HG02973 (cell line): Measurements from ENCODE around the gene SMIM43.
"Not testable (repeated sequence)": the region's sequence is repeated elsewhere in the genome, so short reads cannot be mapped to it uniquely, and the experiment has no call there.

Experiments
- ATAC-seq: cut with Tn5 transposase; IDR thresholded peaks from one replicate; pipeline ENCODE4 v1.9.1; 2021; ENCODE audit warnings: moderate library complexity; ENCODE audit not compliant: unreplicated experiment

SMIM43 gene

DNA sequence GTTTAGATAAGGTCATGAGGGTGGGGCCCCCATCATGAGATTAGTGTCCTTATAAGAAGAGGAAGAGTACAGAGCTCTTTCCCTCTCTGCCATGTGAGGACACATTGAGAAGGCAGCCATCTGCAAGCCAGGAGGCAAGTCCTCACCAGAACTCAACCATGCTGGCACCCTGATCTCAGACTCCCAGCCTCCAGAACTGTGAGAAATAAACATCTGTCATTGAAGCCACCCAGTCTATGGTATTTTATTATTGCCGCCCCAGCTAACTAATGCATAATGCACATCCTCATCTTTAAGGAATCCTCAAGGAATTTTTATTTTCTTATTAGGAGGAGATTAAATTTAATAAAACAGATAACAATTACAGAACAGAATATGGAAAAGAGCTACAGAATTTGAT is 19.4 kb upstream of the SMIM43 start:
- no peak for ATAC-seq

DNA sequence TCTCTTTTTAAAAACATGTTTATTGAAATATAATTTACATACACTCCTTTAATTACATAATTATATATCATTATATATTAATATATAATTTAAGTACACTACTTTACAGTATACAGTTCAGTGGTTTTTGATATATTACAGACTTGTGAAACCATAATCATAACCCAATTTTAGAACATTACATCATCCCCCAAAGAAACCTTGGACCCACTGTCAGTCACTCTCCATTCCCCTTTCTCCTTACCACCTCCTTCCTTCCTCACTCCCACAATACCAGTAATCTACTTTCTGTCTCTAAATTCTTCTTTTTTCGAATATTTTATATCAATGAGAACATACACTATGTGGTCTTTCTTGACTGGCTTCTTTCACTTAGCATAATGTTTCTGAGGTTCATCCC is 18.2 kb upstream of the SMIM43 start:
- ATAC-seq, result no peak

- ATAC-seq, result no peak
Observed at GRCh38 chr4:121778991-121779628, 14.1 kb upstream of the SMIM43 start.

DNA sequence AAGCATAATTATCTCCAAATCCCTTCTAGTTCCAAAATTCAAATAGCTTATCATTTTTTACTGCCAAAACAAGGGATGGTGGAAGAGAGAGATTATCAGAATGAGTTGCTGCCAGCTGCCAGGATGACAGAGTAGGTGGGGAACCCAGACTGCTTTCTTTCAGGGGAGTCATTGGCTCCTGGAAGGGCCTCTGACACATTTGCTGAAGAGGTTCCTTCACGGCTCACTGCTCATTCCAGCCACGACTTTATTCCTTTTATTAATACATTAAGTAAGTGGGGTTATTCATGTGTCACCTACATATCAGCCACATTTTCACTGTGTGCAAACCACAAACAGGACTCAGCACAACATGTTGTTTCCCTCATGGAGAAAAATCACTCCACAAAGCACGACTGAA is 12.7 kb upstream of the SMIM43 start:
- ATAC-seq, result peak; percentile 74

DNA sequence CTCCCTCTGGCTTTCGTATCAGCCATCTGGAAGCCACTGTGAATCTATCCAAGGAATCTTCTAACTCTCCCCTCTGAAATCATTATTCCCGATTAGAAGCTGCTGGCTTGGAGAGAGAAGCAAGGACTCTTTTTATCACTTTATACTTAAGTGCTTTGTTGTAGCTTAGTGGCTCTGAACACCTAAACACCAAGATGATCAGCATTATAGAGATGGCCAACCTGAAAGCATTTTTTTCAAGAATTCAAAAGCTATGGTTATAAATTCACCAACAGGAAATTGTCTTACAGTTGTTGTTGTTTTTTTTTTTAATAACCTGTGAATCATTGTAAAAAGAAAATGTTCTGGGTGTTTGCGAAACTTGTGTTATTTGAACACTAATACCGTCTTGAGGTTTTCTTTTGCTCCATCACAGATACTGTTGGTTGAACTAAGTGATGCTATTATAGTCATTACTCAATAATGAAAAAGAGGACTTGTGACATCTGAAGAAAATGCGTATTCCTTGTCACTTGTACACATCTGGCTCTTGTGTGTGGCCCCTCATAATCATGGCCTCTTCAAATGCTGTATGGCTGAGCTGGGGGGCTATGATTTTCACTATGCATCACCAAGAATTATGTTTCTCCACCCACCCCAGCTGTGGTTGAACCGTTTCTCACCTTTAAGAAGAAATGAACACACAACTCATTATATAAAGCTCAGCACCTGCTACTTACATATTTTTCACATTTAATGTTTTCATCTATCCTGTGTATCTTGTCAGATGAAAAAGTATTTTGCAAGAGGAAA is 11.8 kb upstream of the SMIM43 start:
- ATAC-seq, result no peak

DNA sequence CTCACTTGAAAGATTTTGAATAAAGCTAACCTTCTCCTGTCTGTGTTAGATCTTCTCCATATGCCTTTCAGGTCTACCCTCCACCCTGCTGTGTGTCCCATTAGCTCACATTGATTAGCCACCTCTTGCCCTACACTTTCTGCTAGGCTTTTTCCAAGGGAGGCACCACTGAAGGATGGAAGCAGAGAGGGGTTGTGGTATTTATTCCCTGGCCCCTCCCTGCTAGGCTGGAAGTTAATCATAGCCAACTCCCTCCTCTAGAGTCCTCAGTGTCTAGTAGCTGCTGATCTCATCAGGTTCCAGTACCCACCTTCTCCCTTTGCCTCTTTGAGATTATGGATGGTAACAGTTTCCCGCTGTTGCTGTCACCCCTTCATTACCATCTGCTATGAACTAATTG is 8.9 kb upstream of the SMIM43 start:
- no peak for ATAC-seq

DNA sequence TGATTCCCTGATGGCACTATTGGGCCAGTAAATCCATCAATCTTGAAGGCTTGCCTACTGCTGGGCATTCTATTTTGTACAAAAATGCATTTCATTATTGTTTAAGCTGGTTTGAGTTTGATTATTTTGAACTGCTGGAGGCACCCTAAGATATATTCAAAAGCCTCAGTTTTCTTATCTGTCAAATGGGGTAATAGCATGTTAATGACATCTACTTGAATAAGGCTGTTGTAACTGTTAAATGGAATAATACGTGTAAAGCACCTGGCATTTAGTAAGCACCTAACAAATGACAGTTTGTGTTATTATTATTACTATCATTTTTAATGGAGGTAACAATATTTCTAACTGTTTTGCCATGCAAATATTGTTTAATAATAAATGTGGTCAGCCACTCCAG is 6.9 kb upstream of the SMIM43 start:
- no peak for ATAC-seq

DNA sequence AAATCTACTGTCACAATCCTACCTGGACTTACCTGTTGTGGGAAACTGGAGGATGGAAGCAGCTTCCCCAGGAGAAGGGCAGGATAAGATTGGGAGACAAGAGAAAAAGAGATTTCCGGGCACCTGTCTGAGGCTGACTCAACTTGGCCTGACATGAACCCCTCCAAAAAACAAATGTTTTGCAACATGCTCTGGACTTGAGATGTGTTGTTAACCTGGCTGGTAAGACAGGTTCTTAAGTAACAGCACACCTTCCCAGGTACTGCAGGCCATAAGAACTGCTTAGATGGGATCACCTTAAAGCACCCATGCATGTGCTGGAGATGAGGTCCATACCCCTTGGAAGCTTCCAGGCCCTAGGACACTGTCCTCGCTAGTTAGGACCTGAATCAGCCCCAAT is 4.4 kb upstream of the SMIM43 start:
- no peak for ATAC-seq

GRCh38 chr4:121767166-121767565 is 2.2 kb upstream of the SMIM43 start:
- ATAC-seq, result no peak

GRCh38 chr4:121765971-121766538 is 1.1 kb upstream of the SMIM43 start:
- ATAC-seq, result no peak

DNA sequence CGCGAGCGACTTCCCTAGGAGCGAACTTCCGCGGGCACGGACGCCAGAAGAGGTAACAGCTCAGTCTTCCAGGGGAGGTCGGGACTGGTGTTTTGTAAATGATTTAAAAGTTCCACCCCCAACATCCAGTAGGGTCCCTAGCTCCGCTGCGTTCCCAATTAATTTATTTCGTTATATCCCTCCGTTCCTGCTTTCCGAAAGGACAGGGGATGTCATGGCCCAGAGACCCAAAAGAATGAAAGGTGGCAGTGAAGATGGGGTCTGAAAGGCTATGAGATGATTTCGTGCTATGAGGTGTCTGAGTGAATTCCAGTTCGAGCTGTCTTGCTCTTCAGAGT is 373 bp upstream of the SMIM43 start:
- ATAC-seq, result no peak

DNA sequence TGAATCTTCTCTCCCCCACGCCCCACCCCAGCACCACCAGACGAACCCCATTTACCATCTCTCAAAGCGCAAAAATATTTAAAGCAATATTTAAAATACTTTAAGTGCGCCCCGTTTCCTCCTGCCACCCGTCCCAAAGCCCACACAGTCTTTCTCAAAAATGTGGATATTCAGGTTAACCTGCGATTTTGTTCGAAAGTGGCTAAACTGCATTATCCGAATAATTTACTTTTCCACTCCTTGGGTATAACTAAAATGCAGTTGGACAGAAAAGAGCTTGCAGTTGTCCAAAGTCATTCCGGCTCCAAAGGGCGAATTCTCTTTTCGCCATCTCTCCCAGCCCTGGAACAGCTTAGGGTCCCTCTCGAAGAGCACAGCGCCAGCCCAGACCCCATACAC is 662 bp downstream of the SMIM43 start:
- ATAC-seq, result no peak

- no peak for ATAC-seq
Observed at GRCh38 chr4:121760205-121760604, 4.8 kb downstream of the SMIM43 start.

DNA sequence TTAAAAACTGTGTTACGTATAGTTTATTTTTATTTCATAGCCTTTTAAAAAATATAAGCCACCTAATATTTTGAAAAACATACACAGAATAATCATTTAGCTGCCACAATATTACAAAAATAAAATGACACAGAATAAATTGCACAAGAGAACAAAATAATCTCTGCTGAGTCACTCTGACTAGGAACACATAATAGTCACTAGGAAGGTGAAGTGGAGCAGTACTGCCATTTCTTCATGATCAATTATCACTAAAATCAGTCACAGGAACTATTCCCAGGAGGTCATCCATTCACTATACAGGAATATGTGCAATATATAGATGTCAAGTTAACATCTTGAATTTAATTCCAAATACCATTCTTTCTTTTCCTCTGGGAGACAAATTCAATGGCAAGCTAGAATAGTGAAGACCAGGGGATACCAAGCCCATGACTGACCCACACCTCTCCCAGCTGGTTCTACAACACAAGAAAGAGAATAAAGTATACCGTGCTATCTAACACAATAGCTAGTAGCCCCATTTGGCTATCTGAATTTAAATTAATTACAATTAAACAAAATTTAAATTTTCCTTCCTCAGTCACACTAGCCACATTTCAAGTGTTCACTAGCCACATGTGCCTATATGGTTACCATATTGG is 5.9 kb downstream of the SMIM43 start:
- ATAC-seq, result no peak

DNA sequence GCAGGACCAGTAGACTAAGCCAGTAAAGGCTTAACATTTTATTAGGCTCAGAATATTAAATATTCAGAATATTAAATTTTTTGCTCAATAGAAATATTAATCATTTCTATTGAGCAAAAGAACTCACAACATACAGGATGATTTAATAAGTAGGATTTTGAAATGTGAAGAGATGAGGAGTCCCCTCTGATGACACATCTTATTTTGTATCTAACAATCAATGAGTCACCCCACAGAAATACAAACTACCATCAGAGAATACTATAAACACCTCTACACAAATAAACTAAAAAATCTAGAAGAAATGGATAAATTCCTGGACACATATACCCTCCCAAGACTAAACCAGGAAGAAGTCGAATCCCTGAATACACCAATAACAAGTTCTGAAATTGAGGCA is 12.8 kb downstream of the SMIM43 start:
- ATAC-seq, result not testable (repeated sequence)

- ATAC-seq, result no peak
Observed at GRCh38 chr4:121749225-121749624, 15.7 kb downstream of the SMIM43 start.

GRCh38 chr4:121742794-121743193 is 22.2 kb downstream of the SMIM43 start:
- ATAC-seq, result no peak

GRCh38 chr4:121741751-121742150 is 23.2 kb downstream of the SMIM43 start:
- ATAC-seq, result no peak

GRCh38 chr4:121740796-121741409 is 24.1 kb downstream of the SMIM43 start:
- ATAC-seq, result no peak

DNA sequence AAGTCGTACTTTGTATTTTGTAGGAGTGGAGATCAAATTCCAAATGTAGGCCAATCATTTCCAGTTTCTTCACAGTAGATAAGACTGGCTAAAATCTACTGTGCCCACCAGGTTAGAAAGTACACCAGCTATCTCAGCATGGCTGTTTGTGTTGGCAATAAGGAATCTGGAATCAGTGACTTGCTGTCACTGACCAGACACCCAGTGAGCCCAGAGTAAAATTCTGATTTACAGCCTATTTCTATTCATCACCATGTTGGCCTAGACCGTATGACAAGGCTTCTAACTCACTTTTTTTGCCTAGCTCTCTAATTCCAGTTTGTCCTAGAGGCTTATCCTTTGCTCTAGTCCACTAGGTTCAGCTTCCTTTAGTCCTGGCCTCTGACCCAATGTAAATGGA is 25.4 kb downstream of the SMIM43 start:
- no peak for ATAC-seq

- ATAC-seq, result no peak
Observed at GRCh38 chr4:121738780-121739535, 26.0 kb downstream of the SMIM43 start.
